ENCODE measurements around the gene MAP1B.

DNA sequence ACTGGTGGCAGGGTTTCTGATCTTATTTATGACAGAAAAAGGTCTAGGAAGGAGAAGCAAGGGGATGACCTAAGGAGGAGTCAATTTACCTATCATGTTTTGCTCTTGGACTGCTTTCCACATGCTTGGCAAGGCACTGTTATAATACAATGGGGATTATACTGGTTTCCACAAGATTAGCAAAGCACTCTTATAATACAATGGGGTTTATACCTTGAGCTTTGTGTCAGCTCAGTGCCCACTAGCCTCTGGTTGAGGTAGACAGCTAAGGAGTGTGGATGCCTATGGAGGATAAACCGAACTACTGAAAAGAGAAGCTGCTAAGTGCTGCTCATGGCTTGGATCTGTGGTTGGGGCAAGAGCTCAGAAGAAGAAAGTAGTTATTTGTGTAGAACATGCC lies 144.1 kb downstream of the MAP1B start:
- TF ChIP-seq, protein P1, sequence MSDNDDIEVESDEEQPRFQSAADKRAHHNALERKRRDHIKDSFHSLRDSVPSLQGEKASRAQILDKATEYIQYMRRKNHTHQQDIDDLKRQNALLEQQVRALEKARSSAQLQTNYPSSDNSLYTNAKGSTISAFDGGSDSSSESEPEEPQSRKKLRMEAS (IDR thresholded peaks at IDR 0.05): no peak
- no peak for TF ChIP-seq CTCF (IDR thresholded peaks at IDR 0.05; ENCODE audit: low read depth, low read length, missing input control)
- no peak for TF ChIP-seq TAF1 (conservative IDR thresholded peaks at IDR 0.05)
- TF ChIP-seq RAD21 (IDR thresholded peaks at IDR 0.05): no peak
- TF ChIP-seq SP1 (IDR thresholded peaks at IDR 0.05): no peak
- no peak for TF ChIP-seq EGR1 (IDR thresholded peaks at IDR 0.05; ENCODE audit: low read depth in 2 of 2)
- no peak for TF ChIP-seq REST (IDR thresholded peaks at IDR 0.05)
